DMS153 treated with DMSO at 0.1 percent for 48 hours (cell line): ENCODE data around the gene ABLIM1.
A peak's percentile ranks its signal among the peaks of the same experiment; 100 is the strongest.

Experiments
- DNase-seq: peaks from one replicate; lab custom pipeline; 2025; ENCODE audit not compliant: unreplicated experiment; lab: John Stamatoyannopoulos, UW

The ABLIM1 gene

DNA sequence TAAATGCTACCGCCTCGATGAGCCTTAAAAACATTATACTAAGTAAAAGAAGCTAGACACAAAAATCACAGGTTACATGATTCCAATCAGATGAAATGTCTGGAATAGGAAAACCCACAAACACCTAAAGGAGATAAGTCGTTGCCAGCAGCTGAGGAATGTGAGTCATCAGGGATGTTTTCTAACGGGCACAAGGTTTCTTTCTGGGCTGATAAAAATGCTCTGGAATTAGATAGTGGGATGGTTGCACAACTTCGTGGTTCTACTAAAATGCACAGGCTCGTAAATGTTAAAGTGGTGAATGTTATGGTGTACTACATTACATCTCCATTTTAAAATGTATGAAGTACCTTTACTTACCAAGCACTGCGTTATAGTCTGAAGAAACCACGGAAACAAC lies 9.7 kb downstream of the ABLIM1 start:
- no peak for DNase-seq

GRCh38 chr10:114647545-114648138 lies 10.4 kb downstream of the ABLIM1 start:
- no peak for DNase-seq

- DNase-seq = no peak
These were observed 11.6 kb downstream of the ABLIM1 start for GRCh38 chr10:114646426-114646825.

DNA sequence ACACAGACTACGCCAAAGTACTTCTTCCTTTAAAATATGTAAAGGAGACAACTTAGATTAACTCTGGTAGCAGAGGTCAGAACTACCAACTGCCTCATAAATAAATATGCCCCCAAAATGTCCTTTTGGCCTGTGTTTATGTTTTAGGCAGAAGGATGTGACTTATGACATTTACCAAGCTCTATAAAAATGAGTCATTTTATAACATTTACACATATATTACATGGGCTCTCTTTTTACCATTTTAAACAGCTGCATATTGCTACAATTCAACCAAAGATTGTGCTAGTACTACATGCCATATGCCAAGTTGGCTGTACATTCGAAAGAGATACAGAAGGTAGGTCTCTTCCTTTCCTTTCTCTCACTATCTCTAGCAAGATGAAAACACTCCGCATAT lies 12.4 kb downstream of the ABLIM1 start:
- DNase-seq = no peak

DNA sequence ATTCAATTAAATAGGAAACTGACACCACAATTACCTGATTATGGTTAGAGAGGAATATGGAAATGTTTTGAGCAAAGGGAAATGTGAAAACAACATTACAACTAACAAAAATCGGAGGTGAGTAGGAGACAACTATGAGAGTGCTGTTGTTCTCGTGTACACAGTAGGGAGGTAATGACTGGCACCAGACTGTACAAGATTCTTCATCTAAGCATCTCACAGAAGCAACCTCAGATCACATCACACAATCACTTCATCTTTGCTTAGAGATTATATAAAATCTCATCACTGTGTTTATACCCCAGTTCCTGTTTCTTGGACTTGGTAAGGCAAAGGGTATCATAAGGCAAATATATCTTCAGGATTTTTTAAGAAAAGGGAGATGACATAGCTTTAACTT lies 14.9 kb downstream of the ABLIM1 start:
- DNase-seq = no peak

GRCh38 chr10:114642729-114643128 lies 15.3 kb downstream of the ABLIM1 start:
- DNase-seq = no peak

GRCh38 chr10:114638821-114639625 lies 19.1 kb downstream of the ABLIM1 start:
- no peak for DNase-seq

DNA sequence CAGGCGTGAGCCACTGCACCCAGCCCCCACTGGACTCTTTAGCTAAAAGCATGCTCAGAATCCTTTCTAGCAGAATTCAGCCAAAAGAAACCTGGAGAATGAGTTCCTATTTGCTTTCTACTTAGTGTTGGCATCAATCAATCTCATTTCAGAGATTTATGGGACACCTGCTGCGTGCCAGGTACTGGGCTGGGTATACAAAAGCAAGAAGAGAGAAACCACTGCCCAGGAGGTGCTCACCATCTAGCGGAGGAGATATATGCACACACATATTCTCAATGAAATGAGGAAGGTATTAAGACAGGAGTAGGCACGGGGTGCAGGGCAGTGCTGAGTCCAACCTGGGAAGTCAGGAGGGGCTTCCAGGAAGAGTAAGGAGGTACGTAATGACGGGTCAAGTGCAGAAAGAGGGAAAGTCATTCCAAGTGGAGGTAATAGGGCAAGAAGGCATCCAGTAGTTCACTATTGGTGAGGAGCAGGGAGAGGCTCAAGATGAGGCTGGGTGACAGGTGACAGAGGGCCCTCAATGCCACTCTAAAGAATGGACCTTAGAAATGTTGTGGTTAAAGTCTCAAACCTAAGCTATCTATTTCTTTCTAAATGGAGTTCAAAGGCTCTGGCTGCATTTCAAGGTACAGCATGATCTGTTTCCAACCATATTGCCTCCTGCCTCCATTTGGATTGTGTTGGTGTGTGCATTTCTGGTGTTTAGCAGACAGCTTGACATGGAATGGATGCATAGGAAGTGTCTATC lies 22.1 kb downstream of the ABLIM1 start:
- peak; percentile 33 for DNase-seq

DNA sequence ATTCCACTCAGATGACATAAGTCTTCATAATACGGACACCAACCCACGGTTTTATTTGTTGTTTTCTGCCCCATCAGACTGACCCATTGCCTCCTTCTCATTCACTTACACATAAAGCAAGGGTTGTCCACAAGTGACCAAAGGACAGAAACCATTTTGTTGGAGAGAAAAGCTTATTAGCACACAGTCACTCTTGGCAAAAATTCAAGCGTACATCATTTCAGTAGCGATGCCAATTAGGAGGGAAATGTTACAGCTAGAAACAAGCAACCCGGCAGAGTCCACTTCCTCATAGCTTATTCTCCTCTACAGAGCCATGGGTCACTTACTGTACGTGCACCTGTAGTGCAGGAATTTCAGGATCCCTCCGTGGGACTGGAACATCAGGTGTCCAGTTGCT lies 23.0 kb downstream of the ABLIM1 start:
- no peak for DNase-seq

DNA sequence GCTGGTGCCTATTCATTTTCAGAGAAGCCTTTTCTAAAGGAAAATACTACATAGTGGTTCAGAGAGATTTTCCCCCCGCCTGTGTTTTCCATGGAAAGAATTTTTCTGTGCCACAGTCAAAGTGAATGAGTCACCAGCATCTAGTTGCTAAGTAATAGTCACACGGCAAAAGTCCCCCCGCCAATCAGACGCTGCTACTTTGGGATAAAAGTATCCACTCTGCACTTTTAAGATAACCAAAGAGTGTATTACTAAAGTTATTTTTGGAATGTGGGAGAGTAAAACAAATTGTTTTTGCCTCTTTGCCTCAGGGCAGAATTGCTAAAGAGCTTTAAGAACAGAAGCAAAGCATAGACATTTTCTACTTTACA lies 23.5 kb downstream of the ABLIM1 start:
- no peak for DNase-seq

DNA sequence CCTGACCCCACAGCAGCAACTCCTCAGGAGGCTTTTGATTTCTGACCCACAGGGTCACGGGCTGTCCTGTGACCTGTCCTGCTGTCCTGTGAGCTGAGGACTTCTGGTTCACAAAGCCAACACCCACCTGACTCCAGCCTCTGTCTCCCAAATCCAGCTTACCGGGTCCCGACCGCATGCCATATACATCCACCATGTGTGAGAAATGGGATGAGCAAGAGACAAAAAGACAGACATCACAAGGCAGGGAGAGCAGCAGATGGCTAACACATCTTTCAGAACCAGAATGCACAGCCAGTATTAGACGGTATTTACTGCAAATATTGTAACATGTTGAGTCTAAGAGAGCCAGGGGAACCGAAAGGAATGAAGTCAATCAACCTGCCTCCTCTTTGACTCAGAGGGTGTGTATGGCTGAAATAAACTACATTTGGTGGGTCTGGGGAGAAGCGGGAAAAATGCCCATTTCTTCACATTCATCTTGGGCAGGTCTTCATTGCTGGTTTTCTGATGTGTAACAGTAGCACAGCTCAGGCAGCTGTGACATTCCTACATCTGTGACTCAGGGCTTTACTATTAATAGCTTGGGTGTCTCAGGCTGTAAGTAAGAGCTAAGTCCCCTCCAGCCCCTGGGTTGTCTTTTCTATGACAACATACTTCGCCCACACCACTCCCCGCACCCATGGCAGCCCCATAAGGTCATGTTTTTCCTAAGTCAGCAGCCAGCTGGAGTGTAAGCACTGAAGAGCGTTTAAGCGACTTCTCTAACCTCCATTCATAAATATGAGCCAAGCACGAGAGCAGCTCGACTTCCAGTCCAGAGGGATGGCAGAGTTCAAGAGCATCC lies 25.0 kb downstream of the ABLIM1 start:
- peak; percentile 31 for DNase-seq

DNA sequence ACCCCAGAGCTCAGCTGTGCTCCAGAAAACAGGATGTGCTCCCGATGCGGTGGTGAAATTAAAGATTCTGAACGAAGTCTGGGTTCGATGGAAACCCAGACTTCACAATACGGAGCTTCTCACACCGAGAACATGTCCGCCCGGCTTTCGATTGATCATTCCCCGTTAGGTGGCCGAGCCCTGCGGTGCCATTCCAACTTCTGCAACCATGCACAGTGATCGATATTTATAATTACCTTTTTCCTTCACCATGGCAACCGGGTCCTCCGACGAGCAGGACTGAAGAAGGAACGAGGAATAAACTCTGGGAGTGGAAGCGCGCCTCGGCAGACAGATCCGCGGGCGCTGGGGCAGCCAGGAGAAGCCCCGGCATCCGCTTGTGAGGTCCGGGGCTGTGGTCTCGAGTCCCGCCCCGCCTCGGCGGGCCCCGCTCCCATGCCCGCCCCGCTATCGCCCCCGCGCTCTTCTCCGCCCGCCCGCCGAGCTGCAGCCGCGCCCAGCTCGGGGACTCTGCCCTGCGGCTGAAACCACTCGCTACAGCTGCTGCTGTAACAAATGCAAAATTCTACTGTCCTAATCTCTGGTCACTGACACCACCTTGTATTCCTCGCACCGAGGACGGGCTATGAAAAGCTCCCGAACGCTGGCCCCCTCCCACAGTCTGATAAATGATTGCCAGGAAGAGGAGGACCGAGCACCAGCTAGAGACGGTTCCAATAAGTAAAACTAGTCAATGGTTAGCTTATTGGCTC lies 26.2 kb downstream of the ABLIM1 start:
- DNase-seq = no peak

DNA sequence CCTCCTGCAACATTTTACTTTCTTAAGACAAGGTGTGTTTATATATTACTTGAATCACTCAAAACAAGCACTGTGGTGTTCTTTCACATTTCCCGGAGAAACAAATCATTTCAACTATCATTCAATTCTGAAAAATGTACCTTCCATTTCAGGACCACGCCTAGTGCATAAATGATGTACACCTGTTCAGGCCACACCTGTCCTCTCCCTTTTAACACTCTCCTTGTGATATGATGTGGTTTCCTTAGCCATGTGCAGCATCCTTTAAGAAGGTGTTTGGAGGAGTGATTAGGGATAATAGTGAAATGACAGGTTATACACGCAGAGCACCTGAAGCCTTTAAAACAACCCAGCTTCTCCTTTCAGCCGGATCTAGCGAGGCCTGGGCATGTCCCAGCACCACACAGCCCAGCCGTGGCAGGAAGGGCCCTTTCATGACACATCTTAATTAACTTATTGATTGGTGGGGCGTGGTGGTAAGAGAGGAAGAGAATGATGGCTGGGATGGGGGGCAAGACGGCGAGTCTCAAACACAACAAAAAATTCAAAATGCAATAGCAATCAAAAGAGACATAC lies 26.9 kb downstream of the ABLIM1 start:
- DNase-seq = no peak

GRCh38 chr10:114629824-114630730 lies 28.0 kb downstream of the ABLIM1 start:
- DNase-seq = no peak

- DNase-seq = no peak
These were observed 28.8 kb downstream of the ABLIM1 start for GRCh38 chr10:114629083-114629823.

GRCh38 chr10:114628106-114628505 lies 30.0 kb downstream of the ABLIM1 start:
- no peak for DNase-seq

- no peak for DNase-seq
These were observed 31.2 kb downstream of the ABLIM1 start for GRCh38 chr10:114626841-114627240.
